NCI-H146 (cell line): ENCODE measurements around the gene NEURL1B.
"Not testable (repeated sequence)": the region's sequence is repeated elsewhere in the genome, so short reads cannot be mapped to it uniquely, and the experiment has no call there.

Experiments used
- DNase-seq: peaks from one replicate; lab custom pipeline; 2025; lab: John Stamatoyannopoulos, UW

NEURL1B gene

DNA sequence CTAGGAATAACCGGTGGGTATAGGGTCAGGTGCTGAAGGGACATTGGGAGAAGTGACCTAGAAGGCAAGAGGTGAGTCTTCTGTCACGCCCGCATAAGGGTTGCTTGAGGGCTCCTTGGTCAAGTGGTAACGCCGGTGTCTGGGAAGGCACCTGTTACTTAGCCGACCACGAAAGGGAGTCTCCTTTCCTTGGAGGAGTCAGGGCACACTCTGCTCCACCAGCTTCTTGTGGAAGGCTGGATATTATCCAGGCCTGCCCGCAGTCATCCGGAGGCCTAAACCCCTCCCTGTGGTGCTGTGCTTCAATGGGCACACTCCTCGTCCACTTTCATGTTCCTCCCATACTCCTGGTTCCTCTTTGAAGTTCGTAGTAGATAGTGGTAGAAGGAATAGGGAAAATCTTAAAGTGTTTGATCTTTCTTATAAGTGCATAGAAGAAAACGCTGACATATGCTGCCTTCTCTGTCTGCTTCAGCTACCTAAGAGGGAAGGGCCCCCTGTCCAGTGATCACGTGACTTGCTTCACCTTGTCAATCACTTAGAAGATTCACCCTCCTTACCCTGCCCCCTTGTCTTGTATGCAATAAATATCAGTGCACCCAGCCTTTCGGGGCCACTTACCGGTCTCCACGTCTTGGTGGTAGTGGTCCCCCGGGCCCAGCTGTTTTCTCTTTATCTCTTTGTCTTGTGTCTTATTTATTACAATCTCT is 16.6 kb downstream of the NEURL1B start:
- not testable (repeated sequence) for DNase-seq

- DNase-seq = no peak
Measured at GRCh38 chr5:172658391-172658790, 17.3 kb downstream of the NEURL1B start.

DNA sequence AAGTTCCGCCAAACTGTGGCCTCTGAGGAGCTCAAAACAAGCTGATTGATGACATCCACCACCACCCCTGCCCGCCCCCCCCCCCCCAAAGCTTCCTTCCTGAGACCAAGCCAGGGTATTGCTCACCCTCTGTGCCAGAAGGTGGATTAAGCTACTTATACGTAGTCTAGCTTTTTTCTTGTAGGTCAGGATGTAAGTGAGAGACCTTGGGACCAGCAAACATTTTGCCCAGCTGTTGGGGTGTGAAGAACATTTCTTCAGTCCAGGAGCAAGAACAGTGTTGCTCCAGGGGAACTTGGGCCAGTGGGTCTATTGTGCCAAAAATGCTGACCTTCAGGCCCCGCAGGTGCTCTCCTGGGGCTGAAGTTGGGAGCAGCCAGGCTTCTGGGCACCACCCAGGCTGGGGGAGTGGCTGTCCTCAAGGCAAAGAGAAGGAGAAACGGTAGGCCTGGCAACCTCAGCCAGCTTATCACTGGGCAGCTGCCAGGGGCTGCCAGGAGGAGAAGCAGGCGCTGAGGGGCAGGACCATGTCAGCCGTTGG is 18.0 kb downstream of the NEURL1B start:
- DNase-seq = no peak

GRCh38 chr5:172659570-172659908 is 18.5 kb downstream of the NEURL1B start:
- no peak for DNase-seq

GRCh38 chr5:172659909-172660628 is 19.0 kb downstream of the NEURL1B start:
- no peak for DNase-seq

- no peak for DNase-seq
Measured at GRCh38 chr5:172660974-172661373, 19.9 kb downstream of the NEURL1B start.

- no peak for DNase-seq
Measured at GRCh38 chr5:172661526-172661925, 20.5 kb downstream of the NEURL1B start.

DNA sequence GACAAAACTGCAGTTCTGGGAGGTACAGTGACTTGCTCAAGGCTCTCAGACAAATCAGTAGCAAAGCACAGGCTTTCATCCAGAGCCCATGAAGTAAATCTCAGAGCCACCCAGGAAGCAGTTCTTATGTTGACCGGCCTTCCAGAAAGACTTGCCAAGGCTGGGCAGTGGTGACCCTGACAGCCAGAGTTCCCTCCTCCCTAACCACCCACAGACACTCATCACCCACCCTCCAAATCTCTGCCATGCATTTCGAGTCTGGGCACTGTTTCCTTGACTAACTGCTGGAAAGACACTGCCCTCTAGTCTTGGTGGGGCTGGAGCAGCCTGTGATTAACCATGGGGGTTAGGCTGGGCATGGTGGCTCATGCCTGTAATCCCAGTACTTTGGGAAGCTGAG is 21.5 kb downstream of the NEURL1B start:
- no peak for DNase-seq

DNA sequence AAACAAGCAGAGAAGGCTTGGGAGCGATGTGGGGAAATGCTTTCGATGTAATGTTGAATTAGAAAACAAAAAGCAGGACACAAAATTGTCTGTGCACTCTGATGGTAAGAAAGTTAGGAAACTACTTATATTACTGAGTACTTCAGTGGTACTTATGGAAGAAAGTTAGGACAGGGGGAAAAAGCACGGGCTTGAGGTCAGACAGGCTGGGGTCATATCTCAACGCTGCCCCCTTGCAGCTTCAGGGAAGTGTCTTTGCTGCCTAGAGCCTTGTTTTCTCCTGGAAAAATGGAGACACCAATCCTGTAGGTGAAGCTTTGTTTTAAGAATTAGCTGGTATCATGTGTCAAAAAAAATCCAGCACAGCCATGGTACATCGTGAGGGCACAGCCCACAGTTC is 23.0 kb downstream of the NEURL1B start:
- DNase-seq = no peak

DNA sequence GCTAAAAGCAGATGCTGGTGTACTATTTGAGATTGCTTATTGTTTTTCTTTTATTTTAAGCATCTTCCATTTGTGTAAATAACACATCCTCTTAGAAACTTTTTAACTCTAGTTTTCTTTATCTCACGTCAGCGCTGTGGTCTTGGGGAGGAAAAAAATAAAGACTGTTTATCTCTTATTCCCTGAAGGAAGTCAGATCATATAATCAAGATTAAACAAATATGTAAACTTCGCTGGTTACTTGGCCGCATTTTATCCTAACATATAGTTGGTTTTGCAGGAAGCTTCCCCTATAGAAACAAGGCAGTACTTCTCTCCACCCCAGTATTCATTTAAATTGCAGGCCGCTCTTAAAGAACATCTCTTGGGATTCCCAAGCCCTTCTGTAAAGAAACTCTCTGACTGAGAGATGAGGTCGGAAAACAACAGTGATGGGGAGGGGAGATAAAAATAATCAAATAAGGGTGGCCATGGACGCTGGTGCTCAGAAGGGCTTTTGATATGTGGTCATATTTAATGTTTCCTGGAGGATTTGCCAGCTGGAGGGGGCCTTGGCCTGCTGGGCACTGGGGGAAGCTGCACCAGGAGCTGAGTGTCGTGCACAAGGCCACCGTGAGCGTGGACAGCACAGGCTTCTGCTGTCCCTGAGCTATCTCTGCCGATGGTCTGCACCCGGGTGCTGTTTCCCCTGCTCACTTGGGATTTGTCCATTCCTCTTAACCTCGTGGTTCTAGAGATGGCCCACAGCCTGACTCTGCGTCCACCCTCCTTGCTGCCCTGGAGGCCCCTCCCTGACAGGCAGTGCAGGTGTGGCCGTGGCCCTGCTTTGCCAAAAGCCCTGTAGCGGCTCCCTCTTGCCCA is 23.8 kb downstream of the NEURL1B start:
- DNase-seq = no peak

GRCh38 chr5:172666251-172666650 is 25.2 kb downstream of the NEURL1B start:
- no peak for DNase-seq

GRCh38 chr5:172667786-172668593 is 26.9 kb downstream of the NEURL1B start:
- DNase-seq = no peak

GRCh38 chr5:172668594-172669071 is 27.6 kb downstream of the NEURL1B start:
- DNase-seq = no peak

DNA sequence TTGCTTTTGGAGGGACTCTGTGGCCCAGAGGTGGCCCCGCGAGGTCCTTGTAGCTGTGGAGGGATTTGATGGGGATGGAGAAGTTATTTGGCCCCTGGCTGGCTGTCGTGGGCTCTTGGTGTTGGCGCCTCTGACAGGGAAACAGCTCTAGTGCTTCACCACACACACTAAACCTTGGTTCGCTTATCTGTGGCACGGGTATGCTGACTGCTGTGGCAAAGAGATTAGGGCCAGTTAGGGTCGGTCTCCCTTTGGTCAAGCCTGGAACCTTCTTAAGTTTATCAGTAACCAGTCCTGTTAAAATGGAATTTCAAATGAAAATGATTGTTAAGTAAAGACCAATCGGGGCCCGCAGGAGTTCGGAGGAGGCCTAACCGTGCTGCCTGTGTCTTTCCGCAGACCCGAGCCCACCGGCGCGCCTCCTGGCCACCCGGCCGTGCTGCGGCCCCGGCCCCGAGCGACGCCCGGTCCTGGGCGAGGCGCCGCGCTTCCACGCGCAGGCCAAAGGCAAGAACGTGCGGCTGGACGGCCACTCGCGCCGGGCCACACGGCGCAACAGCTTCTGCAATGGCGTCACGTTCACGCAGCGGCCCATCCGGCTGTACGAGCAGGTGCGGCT is 28.4 kb downstream of the NEURL1B start:
- no peak for DNase-seq

DNA sequence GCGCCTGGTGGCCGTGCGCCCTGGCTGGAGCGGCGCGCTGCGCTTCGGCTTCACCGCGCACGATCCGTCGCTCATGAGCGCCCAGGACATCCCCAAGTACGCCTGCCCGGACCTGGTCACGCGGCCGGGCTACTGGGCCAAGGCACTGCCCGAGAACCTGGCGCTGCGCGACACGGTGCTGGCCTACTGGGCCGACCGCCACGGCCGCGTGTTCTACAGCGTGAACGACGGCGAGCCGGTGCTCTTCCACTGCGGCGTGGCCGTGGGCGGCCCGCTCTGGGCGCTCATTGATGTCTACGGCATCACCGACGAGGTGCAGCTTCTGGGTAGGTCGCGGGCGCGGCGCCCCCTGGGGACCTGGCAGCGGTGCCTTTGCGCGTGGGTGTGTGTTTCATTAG is 28.9 kb downstream of the NEURL1B start:
- no peak for DNase-seq

GRCh38 chr5:172670444-172670843 is 29.4 kb downstream of the NEURL1B start:
- DNase-seq = no peak

GRCh38 chr5:172671091-172671490 is 30.0 kb downstream of the NEURL1B start:
- no peak for DNase-seq

GRCh38 chr5:172672681-172673080 is 31.6 kb downstream of the NEURL1B start:
- no peak for DNase-seq

- DNase-seq = no peak
Measured at GRCh38 chr5:172674155-172674554, 33.1 kb downstream of the NEURL1B start.

DNA sequence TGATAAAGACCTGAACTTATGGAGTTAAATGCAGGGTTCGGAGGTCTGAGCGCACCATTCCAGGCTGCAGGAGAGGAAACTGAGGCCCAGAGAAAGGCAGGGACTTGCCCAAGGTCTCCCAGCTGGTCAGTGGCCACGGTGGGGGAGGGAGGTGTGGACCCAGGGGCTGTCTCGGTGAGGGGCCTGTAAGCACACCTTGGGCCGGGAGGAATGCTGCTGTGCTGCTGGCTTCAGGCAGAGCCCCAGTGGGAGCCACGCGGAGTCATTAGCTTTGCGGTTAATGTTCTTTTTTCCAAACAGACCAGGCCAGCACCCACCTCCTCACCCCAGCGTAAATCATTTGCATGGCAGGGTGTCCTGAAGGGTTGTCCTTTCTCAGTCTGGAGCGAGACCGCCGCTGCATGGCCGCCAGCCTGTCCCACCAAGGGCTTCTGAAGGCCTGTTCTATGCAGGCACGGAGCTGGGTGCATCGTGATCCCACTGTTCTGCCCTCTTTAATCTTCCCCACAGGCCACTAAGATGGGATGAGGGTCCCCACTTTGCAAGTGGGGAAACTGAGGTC is 35.9 kb downstream of the NEURL1B start:
- DNase-seq = no peak
